Adrenal gland (tissue), 5 donors: ENCODE measurements around the gene MKRN2.

Experiments
- CTCF ChIP-seq, 6 experiments: fragments of 450-650 bp in 4 of 6; fragments of 200-600 bp in 2 of 6; sonication (generic) in 1 of 6; IDR thresholded peaks; 1 replicate in 5 of 6; 2 replicates in 1 of 6; pipeline versions ENCODE4 v1.5.1 to v1.8.0; 2016 to 2021; ENCODE audit warnings: antibody characterized with exemption in 6 of 6, mild to moderate bottlenecking in 2 of 6, moderate library complexity in 1 of 6
- POLR2A ChIP-seq, 2 donors: fragments of 450-650 bp; IDR thresholded peaks; one replicate each; pipeline ENCODE4 v1.6.1; 2017; ENCODE audit warnings: antibody characterized with exemption in 2 of 2, mild to moderate bottlenecking in 2 of 2, moderate library complexity in 1 of 2
- donor health status: DM: no; HTN: no; CAD: no.

DNA sequence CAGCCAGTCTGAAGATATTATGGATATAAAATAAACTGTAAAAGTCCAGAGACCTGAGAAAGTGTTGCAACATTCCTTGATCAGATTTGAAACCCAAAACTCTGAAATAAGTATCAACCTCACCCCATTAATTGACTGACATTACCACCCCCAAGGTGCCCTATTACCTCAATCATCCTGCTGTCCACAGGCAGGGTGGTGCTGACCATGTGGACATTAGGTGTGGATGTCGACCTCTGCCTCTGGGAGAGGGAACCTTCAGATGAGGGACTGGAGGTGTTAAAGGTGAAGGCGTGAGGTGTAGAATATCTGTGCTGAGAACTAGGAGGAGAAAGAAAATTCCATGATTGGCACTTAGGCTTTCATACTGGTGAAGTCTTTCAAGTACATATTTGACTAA is 47.1 kb downstream of the MKRN2 start:
- TF ChIP-seq CTCF (IDR thresholded peaks at IDR 0.05) = no peak
- no peak for TF ChIP-seq POLR2A (IDR thresholded peaks at IDR 0.05)
